A172 (cell line): ENCODE results near the gene PADI3. TPM values are rescaled to one million over a fixed set of nuclear protein-coding genes. Genes with fewer than 3 reads are reported as not detected.

Experiments used
- DNase-seq: peaks from one replicate; pipeline ENCODE4 v3.0.0-alpha.2; 2015; ENCODE audit warnings: low spot score
- total RNA-seq: library from RNA; depleted of rRNA; stranded (reverse); fragments of >200 nt; shearing (Covaris generic); gene quantifications from 2 replicates; pipeline ENCODE4 v1.2.3, GENCODE V29; 2014

Gene PADI3
- total RNA-seq, 1 experiment from 2014 or later = 2.1 TPM

- DNase-seq = no peak
Observed at GRCh38 chr1:17270891-17271765, 22.2 kb downstream of the PADI3 start.

- DNase-seq = no peak
Observed at GRCh38 chr1:17272066-17272465, 23.2 kb downstream of the PADI3 start.

GRCh38 chr1:17272646-17273045 is 23.7 kb downstream of the PADI3 start:
- no peak for DNase-seq

GRCh38 chr1:17273096-17273495 is 24.2 kb downstream of the PADI3 start:
- no peak for DNase-seq

GRCh38 chr1:17274186-17275170 is 25.6 kb downstream of the PADI3 start:
- DNase-seq = peak; percentile 37

GRCh38 chr1:17276568-17276967 is 27.7 kb downstream of the PADI3 start:
- DNase-seq = peak; percentile 60

GRCh38 chr1:17277511-17278159 is 28.7 kb downstream of the PADI3 start:
- DNase-seq = no peak

GRCh38 chr1:17278996-17279830 is 30.3 kb downstream of the PADI3 start:
- DNase-seq = peak; percentile 45

GRCh38 chr1:17280436-17280835 is 31.5 kb downstream of the PADI3 start:
- DNase-seq = no peak

- DNase-seq = no peak
Observed at GRCh38 chr1:17280894-17281293, 32.0 kb downstream of the PADI3 start.

- DNase-seq = no peak
Observed at GRCh38 chr1:17281775-17282181, 32.9 kb downstream of the PADI3 start.

- DNase-seq = no peak
Observed at GRCh38 chr1:17282836-17283235, 33.9 kb downstream of the PADI3 start.

- DNase-seq = no peak
Observed at GRCh38 chr1:17286646-17287045, 37.7 kb downstream of the PADI3 start.

GRCh38 chr1:17287130-17287776 is 38.4 kb downstream of the PADI3 start:
- peak; percentile 81 for DNase-seq

GRCh38 chr1:17289721-17290120 is 40.8 kb downstream of the PADI3 start:
- DNase-seq = peak; percentile 72

GRCh38 chr1:17290553-17290952 is 41.7 kb downstream of the PADI3 start:
- no peak for DNase-seq

- DNase-seq = no peak
Observed at GRCh38 chr1:17292299-17293160, 43.6 kb downstream of the PADI3 start.

- no peak for DNase-seq
Observed at GRCh38 chr1:17293681-17294425, 45.0 kb downstream of the PADI3 start.

- no peak for DNase-seq
Observed at GRCh38 chr1:17295292-17295691, 46.4 kb downstream of the PADI3 start.
